ENCODE measurements around the gene RHBDD1.
"Not testable (repeated sequence)": the region's sequence is repeated elsewhere in the genome, so short reads cannot be mapped to it uniquely, and the experiment has no call there.

The RHBDD1 gene

GRCh38 chr2:226799976-226800940 is 35.6 kb upstream of the RHBDD1 start:
- peak; percentile 28 for DNase-seq (ENCODE audit: low spot score)

- peak; percentile 95 for DNase-seq (ENCODE audit: low spot score)
These were observed 34.7 kb upstream of the RHBDD1 start for GRCh38 chr2:226800941-226801784.

GRCh38 chr2:226802573-226802972 is 33.3 kb upstream of the RHBDD1 start:
- peak; percentile 88 for DNase-seq (ENCODE audit: low spot score)

GRCh38 chr2:226803410-226803809 is 32.4 kb upstream of the RHBDD1 start:
- DNase-seq (ENCODE audit: low spot score) = no peak

- peak; percentile 63 for DNase-seq (ENCODE audit: low spot score)
These were observed 22.6 kb upstream of the RHBDD1 start for GRCh38 chr2:226813148-226813701.

GRCh38 chr2:226818930-226819329 is 16.9 kb upstream of the RHBDD1 start:
- no peak for DNase-seq (ENCODE audit: low spot score)

- DNase-seq (ENCODE audit: low spot score) = no peak
These were observed 10.8 kb upstream of the RHBDD1 start for GRCh38 chr2:226825056-226825455.

- no peak for DNase-seq (ENCODE audit: low spot score)
These were observed 7.7 kb upstream of the RHBDD1 start for GRCh38 chr2:226828191-226828590.

GRCh38 chr2:226829721-226830631 is 5.9 kb upstream of the RHBDD1 start:
- no peak for DNase-seq (ENCODE audit: low spot score)

GRCh38 chr2:226831266-226831665 is 4.6 kb upstream of the RHBDD1 start:
- no peak for DNase-seq (ENCODE audit: low spot score)

- no peak for DNase-seq (ENCODE audit: low spot score)
These were observed 3.8 kb upstream of the RHBDD1 start for GRCh38 chr2:226832061-226832460.

GRCh38 chr2:226834880-226835279 is 974 bp upstream of the RHBDD1 start:
- DNase-seq (ENCODE audit: low spot score) = not testable (repeated sequence)

- no peak for DNase-seq (ENCODE audit: low spot score)
These were observed 446 bp upstream of the RHBDD1 start for GRCh38 chr2:226835420-226835795.

- DNase-seq (ENCODE audit: low spot score) = no peak
These were observed 663 bp downstream of the RHBDD1 start for GRCh38 chr2:226836548-226836885.

- no peak for DNase-seq (ENCODE audit: low spot score)
These were observed 1.5 kb downstream of the RHBDD1 start for GRCh38 chr2:226837334-226837733.

- no peak for DNase-seq (ENCODE audit: low spot score)
These were observed 2.1 kb downstream of the RHBDD1 start for GRCh38 chr2:226837787-226838603.

GRCh38 chr2:226838722-226839121 is 2.9 kb downstream of the RHBDD1 start:
- DNase-seq (ENCODE audit: low spot score) = no peak

- DNase-seq (ENCODE audit: low spot score) = no peak
These were observed 3.3 kb downstream of the RHBDD1 start for GRCh38 chr2:226839161-226839560.

GRCh38 chr2:226839951-226840350 is 4.1 kb downstream of the RHBDD1 start:
- no peak for DNase-seq (ENCODE audit: low spot score)

- not testable (repeated sequence) for DNase-seq (ENCODE audit: low spot score)
These were observed 7.1 kb downstream of the RHBDD1 start for GRCh38 chr2:226843001-226843400.
